IMR-90 (cell line): ENCODE measurements around the gene DOCK1. TPM values are rescaled to one million over a fixed set of nuclear protein-coding genes. Genes with fewer than 3 reads are reported as not detected.

Experiments
- ATAC-seq: fragments of 200-7000 bp; cut with Tn5 transposase; 2 replicates; pipeline ENCODE4 v1.9.1; 2020; ENCODE audit warnings: low read depth, mild to moderate bottlenecking, moderate library complexity
- BruUV-seq: library from RNA; stranded (reverse); fragments of 400-500 nt; replicated peaks from 2 replicates; lab custom pipeline; 2021; lab: Mats Ljungman, UMichigan
- CTCF ChIA-PET: fragments of 300-600 bp; formaldehyde crosslinking; extraction: SDS; loops from one replicate; lab custom pipeline; 2021; ENCODE audit warnings: antibody characterized with exemption; lab: Yijun Ruan, JAX
- POLR2A ChIA-PET: fragments of 300-600 bp; sonication (Branson Sonifier 250); formaldehyde crosslinking; loops from one replicate; lab custom pipeline; 2022; ENCODE audit warnings: antibody characterized with exemption; ENCODE audit not compliant: unreplicated experiment; lab: Charles Lee
- DNase-seq: peaks from one replicate; pipeline ENCODE4 v3.0.0; 2013
- H2AFZ ChIP-seq: replicated peaks from 2 replicates; pipeline ENCODE3; 2013; ENCODE audit warnings: low read length, mild to moderate bottlenecking; ENCODE audit not compliant: poor library complexity
- H2AK5ac ChIP-seq: 2 replicates; pipeline ENCODE4 v1.6.1; 2013; ENCODE audit warnings: low read depth, low read length, inconsistent platforms
- H2AK9ac ChIP-seq: replicated peaks from 2 replicates; pipeline ENCODE3; 2013; ENCODE audit warnings: mild to moderate bottlenecking, low read depth, low read length, moderate library complexity; ENCODE audit not compliant: poor library complexity
- H2BK120ac ChIP-seq: 2 replicates; pipeline ENCODE4 v1.6.1; 2013; ENCODE audit warnings: low read depth, low read length, inconsistent platforms
- H2BK15ac ChIP-seq: 3 replicates; pipeline ENCODE4 v1.6.1; 2013; ENCODE audit warnings: low read depth, low read length, inconsistent platforms
- H2BK20ac ChIP-seq: 2 replicates; pipeline ENCODE4 v1.6.1; 2013; ENCODE audit warnings: low read depth, mild to moderate bottlenecking, inconsistent platforms, low read length, moderate library complexity
- H2BK5ac ChIP-seq: 2 replicates; pipeline ENCODE4 v1.6.1; 2013; ENCODE audit warnings: mild to moderate bottlenecking, low read depth, low read length, inconsistent platforms; ENCODE audit not compliant: poor library complexity, severe bottlenecking
- H3K14ac ChIP-seq: replicated peaks from 2 replicates; pipeline ENCODE4 v1.6.1; 2013; ENCODE audit warnings: low read depth, low read length, inconsistent platforms
- H3K18ac ChIP-seq: 2 replicates; pipeline ENCODE4 v1.6.1; 2013; ENCODE audit warnings: low read depth, low read length, control low read depth
- H3K23ac ChIP-seq: 2 replicates; pipeline ENCODE4 v1.6.1; 2013; ENCODE audit warnings: low read depth, low read length, inconsistent platforms
- H3K27ac ChIP-seq: 2 replicates; pipeline ENCODE4 v1.5.1; 2013; ENCODE audit warnings: mild to moderate bottlenecking, control low read depth, low read length; ENCODE audit not compliant: insufficient read depth
- H3K27me3 ChIP-seq: 2 replicates; pipeline ENCODE4 v1.6.1; 2013; ENCODE audit warnings: low read length; ENCODE audit not compliant: control insufficient read depth, insufficient read depth
- H3K36me3 ChIP-seq: 2 replicates; pipeline ENCODE4 v1.6.1; 2013; ENCODE audit warnings: low read length, mixed read lengths; ENCODE audit not compliant: control insufficient read depth, insufficient read depth
- H3K4ac ChIP-seq: 2 replicates; pipeline ENCODE4 v1.6.1; 2013; ENCODE audit warnings: low read depth, low read length, inconsistent platforms
- H3K4me1 ChIP-seq: 2 replicates; pipeline ENCODE4 v1.6.1; 2013; ENCODE audit warnings: low read length, mixed read lengths; ENCODE audit not compliant: control insufficient read depth, insufficient read depth
- H3K4me2 ChIP-seq: 2 replicates; pipeline ENCODE4 v1.6.1; 2013; ENCODE audit warnings: low read depth, mild to moderate bottlenecking, control low read depth, low read length, moderate library complexity
- H3K4me3 ChIP-seq: 2 replicates; pipeline ENCODE4 v1.5.1; 2013; ENCODE audit warnings: low read depth, mild to moderate bottlenecking, control low read depth, low read length, moderate library complexity; ENCODE audit not compliant: insufficient read depth
- H3K56ac ChIP-seq: 2 replicates; pipeline ENCODE4 v1.6.1; 2013; ENCODE audit warnings: low read length, inconsistent platforms; ENCODE audit not compliant: insufficient read depth; ENCODE audit errors: extremely low read depth
- H3K79me1 ChIP-seq, 2 experiments: 2 replicates each; pipeline ENCODE4 v1.6.1; 2013; ENCODE audit warnings: low read length in 2 of 2, inconsistent platforms in 1 of 2, low read depth in 1 of 2
- H3K9ac ChIP-seq: 2 replicates; pipeline ENCODE4 v1.6.1; 2013; ENCODE audit warnings: low read depth, low read length, control low read depth
- H3K9me1 ChIP-seq: 2 replicates; pipeline ENCODE4 v1.6.1; 2013; ENCODE audit warnings: low read length, inconsistent platforms; ENCODE audit not compliant: insufficient read depth
- H3K9me3 ChIP-seq: 2 replicates; pipeline ENCODE4 v1.6.1; 2013; ENCODE audit warnings: low read length; ENCODE audit not compliant: control insufficient read depth, insufficient read depth
- H4K20me1 ChIP-seq: 2 replicates; pipeline ENCODE4 v1.6.1; 2013; ENCODE audit warnings: low read length, inconsistent platforms; ENCODE audit not compliant: insufficient read depth
- H4K5ac ChIP-seq: 2 replicates; pipeline ENCODE4 v1.6.1; 2013; ENCODE audit warnings: mild to moderate bottlenecking, low read depth, low read length, control low read depth
- H4K8ac ChIP-seq, 2 experiments: 2 replicates each; pipeline ENCODE4 v1.6.1; 2013; ENCODE audit warnings: low read depth in 2 of 2, low read length in 2 of 2, control low read depth in 1 of 2, inconsistent platforms in 1 of 2
- H4K91ac ChIP-seq: 2 replicates; pipeline ENCODE4 v1.6.1; 2013; ENCODE audit warnings: low read depth, low read length, inconsistent platforms; ENCODE audit not compliant: insufficient read depth
- CEBPB ChIP-seq: IDR thresholded peaks from 2 replicates; pipeline ENCODE4 v1.6.1; 2012; ENCODE audit warnings: low read depth, low read length, improper control_type of control experiment
- FOS ChIP-seq: fragments of 150-350 bp; IDR thresholded peaks from 2 replicates; pipeline ENCODE4 v1.6.1; 2016; ENCODE audit warnings: low read depth, low read length
- MXI1 ChIP-seq: IDR thresholded peaks from 2 replicates; pipeline ENCODE4 v1.6.1; 2012; ENCODE audit warnings: low read depth, mild to moderate bottlenecking, low read length, moderate library complexity, borderline replicate concordance
- NFE2L2 ChIP-seq: fragments of 150-350 bp; IDR thresholded peaks from 2 replicates; pipeline ENCODE4 v1.6.1; 2016; ENCODE audit warnings: low read depth, mild to moderate bottlenecking, low read length
- RAD21 ChIP-seq: IDR thresholded peaks from 2 replicates; pipeline ENCODE4 v1.6.1; 2012; ENCODE audit warnings: low read length, improper control_type of control experiment
- RCOR1 ChIP-seq: IDR thresholded peaks from 2 replicates; pipeline ENCODE4 v1.6.1; 2012; ENCODE audit warnings: mild to moderate bottlenecking, low read length, improper control_type of control experiment; ENCODE audit not compliant: insufficient replicate concordance
- SMC3 ChIP-seq: fragments of 150-350 bp; IDR thresholded peaks from 2 replicates; pipeline ENCODE4 v1.6.1; 2016; ENCODE audit warnings: low read depth, mild to moderate bottlenecking, antibody characterized with exemption, low read length, moderate library complexity
- USF2 ChIP-seq: fragments of 150-350 bp; IDR thresholded peaks from 2 replicates; pipeline ENCODE4 v1.6.1; 2017; ENCODE audit warnings: mild to moderate bottlenecking, antibody characterized with exemption, low read length, low read depth
- WGBS, 2 experiments: methylation state at CpG; one replicate each; pipeline versions ENCODE4 v1.1.5 to v1.1.7; 2013; ENCODE audit warnings: missing lambda C conversion rate in 2 of 2; ENCODE audit not compliant: insufficient read length in 1 of 2; ENCODE audit errors: extremely low coverage in 2 of 2; 5-methylcytosine and 5-hydroxymethylcytosine counted together
- dilution Hi-C: fragments of 300-500 bp; cut with HindIII; formaldehyde crosslinking; loops from one replicate; pipeline ENCODE4 v1.14.3; 2018; ENCODE audit warnings: low sequenced_read_pairs; ENCODE audit not compliant: unreplicated experiment
- in situ Hi-C: fragments of 300-500 bp; cut with MboI; formaldehyde crosslinking; loops from 3 replicates; pipeline ENCODE4 v1.14.3; 2019; ENCODE audit warnings: low sequenced_read_pairs, inconsistent platforms, mixed read lengths
- intact Hi-C: fragments of 100-400 bp; cut with micrococcal nuclease; formaldehyde crosslinking; loops from 2 replicates; pipeline ENCODE4 v1.10.0; 2022
- polyA plus RNA-seq, 3 experiments: library from polyadenylated mRNA; depleted of rRNA; stranded (reverse); fragments of >200 nt; gene quantifications; 2 replicates each; pipeline ENCODE4 v1.2.3, GENCODE V29; 2012; ENCODE audit warnings: low replicate concordance in 1 of 3
- total RNA-seq: library from RNA; depleted of rRNA; stranded (reverse); fragments of >200 nt; gene quantifications from 2 replicates; pipeline ENCODE4 v1.2.3, GENCODE V29; 2012
- TF ChIP-seq, protein P1 (sequence below): conservative IDR thresholded peaks from 2 replicates; pipeline ENCODE4 v1.5.1; 2012; ENCODE audit warnings: mild to moderate bottlenecking, low read depth, low read length, improper control_type of control experiment
- TF ChIP-seq, protein P2 (sequence below): fragments of 150-350 bp; IDR thresholded peaks from 2 replicates; pipeline ENCODE4 v1.6.1; 2016; ENCODE audit warnings: low read depth, mild to moderate bottlenecking, low read length, moderate library complexity, borderline replicate concordance

Gene DOCK1
- total and polyA plus RNA-seq, 2 of the 4 experiments (the other 2 are of a cell fraction): 28.2 to 71.0 TPM

- H3K79me1 ChIP-seq: peaks cover 38 to 89% of the 10 kb centered on the region in 2 experiments
- peaks cover 85% of the 10 kb centered on the region for H4K20me1 ChIP-seq
- no peak overlapping the region for H2AK9ac ChIP-seq
- H4K8ac ChIP-seq: no peak overlapping the region
- BruUV-seq: no TSS peak
- no peak overlapping the region for H4K5ac ChIP-seq
- H3K56ac ChIP-seq: no peak overlapping the region
- H3K36me3 ChIP-seq: peaks cover 6% of the 10 kb centered on the region; the same call in 1 of the 2 replicates
- no peak overlapping the region for H3K27ac ChIP-seq
- H3K14ac ChIP-seq: no peak overlapping the region
- POLR2A ChIA-PET: no interaction called here
- no peak overlapping the region for H2BK15ac ChIP-seq
- no peak overlapping the region for H2BK5ac ChIP-seq
- H3K9me1 ChIP-seq: peaks cover 23% of the 10 kb centered on the region
- H3K9me3 ChIP-seq: no peaks in the 10 kb centered on the region
- H2AK5ac ChIP-seq: no peak overlapping the region
- H3K27me3 ChIP-seq: no peaks in the 10 kb centered on the region
- no peak overlapping the region for H3K23ac ChIP-seq
- TF ChIP-seq FOS: no peak
- TF ChIP-seq NFE2L2: no peak
- TF ChIP-seq MXI1: no peak
- TF ChIP-seq RAD21: no peak
- no peak for TF ChIP-seq SMC3
- TF ChIP-seq, protein P1, sequence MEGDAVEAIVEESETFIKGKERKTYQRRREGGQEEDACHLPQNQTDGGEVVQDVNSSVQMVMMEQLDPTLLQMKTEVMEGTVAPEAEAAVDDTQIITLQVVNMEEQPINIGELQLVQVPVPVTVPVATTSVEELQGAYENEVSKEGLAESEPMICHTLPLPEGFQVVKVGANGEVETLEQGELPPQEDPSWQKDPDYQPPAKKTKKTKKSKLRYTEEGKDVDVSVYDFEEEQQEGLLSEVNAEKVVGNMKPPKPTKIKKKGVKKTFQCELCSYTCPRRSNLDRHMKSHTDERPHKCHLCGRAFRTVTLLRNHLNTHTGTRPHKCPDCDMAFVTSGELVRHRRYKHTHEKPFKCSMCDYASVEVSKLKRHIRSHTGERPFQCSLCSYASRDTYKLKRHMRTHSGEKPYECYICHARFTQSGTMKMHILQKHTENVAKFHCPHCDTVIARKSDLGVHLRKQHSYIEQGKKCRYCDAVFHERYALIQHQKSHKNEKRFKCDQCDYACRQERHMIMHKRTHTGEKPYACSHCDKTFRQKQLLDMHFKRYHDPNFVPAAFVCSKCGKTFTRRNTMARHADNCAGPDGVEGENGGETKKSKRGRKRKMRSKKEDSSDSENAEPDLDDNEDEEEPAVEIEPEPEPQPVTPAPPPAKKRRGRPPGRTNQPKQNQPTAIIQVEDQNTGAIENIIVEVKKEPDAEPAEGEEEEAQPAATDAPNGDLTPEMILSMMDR: no peak
- no peak for TF ChIP-seq CEBPB
- TF ChIP-seq, protein P2, sequence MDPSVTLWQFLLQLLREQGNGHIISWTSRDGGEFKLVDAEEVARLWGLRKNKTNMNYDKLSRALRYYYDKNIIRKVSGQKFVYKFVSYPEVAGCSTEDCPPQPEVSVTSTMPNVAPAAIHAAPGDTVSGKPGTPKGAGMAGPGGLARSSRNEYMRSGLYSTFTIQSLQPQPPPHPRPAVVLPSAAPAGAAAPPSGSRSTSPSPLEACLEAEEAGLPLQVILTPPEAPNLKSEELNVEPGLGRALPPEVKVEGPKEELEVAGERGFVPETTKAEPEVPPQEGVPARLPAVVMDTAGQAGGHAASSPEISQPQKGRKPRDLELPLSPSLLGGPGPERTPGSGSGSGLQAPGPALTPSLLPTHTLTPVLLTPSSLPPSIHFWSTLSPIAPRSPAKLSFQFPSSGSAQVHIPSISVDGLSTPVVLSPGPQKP: no peak
- TF ChIP-seq RCOR1: no peak
- no peak for TF ChIP-seq USF2
- H4K91ac ChIP-seq: no peak overlapping the region
- intact Hi-C loops (no loop called here), dilution Hi-C loops (no loop called here), in situ Hi-C loops (no loop called here)
- H2BK20ac ChIP-seq: no peak overlapping the region
- H3K18ac ChIP-seq: no peak overlapping the region
- H2BK120ac ChIP-seq: no peak overlapping the region
- ATAC-seq (no peak), DNase-seq (no peak)
- no peak overlapping the region for H3K9ac ChIP-seq
- CTCF ChIA-PET: interaction anchor here (1.3 kb wide), 1 partner anchor 11 kb away, joined by 4 read pairs; no protein-coding TSS in a partner anchor
- 100% methylated on average over 2 of the region's 4 CpGs; no CpG with 5 or more reads in 1 of the 2 experiments for WGBS, 2 experiments
- H2AFZ ChIP-seq: no peak overlapping the region
- H3K4me2 ChIP-seq: no peak overlapping the region
- no peak overlapping the region for H3K4ac ChIP-seq
- peaks cover 13% of the 10 kb centered on the region for H3K4me1 ChIP-seq
- H3K4me3 ChIP-seq: no peak overlapping the region
Observed at GRCh38 chr10:126921162-126921561, 15.9 kb downstream of the DOCK1 start.
